HEK293T (cell line): ENCODE data around the gene CASR.

Experiments
- BHLHE40 ChIP-seq: fragments of 450-650 bp; IDR thresholded peaks from 2 replicates; pipeline ENCODE4 v1.6.1; 2016; ENCODE audit warnings: mild to moderate bottlenecking, moderate library complexity, borderline replicate concordance
- ELF4 ChIP-seq: fragments of 450-650 bp; IDR thresholded peaks from 2 replicates; pipeline ENCODE4 v1.6.1; 2017; ENCODE audit warnings: antibody characterized with exemption
- FOXK2 ChIP-seq: fragments of 450-650 bp; IDR thresholded peaks from 2 replicates; pipeline ENCODE4 v1.6.1; 2016; ENCODE audit warnings: mild to moderate bottlenecking
- FOXM1 ChIP-seq: fragments of 450-650 bp; IDR thresholded peaks from 2 replicates; pipeline ENCODE4 v1.6.1; 2017; ENCODE audit warnings: mild to moderate bottlenecking, borderline replicate concordance
- HDGF ChIP-seq: fragments of 450-650 bp; IDR thresholded peaks from 2 replicates; pipeline ENCODE4 v1.6.1; 2017; ENCODE audit warnings: antibody characterized with exemption, borderline replicate concordance

- TF ChIP-seq BHLHE40 (no peak), FOXK2 (no peak), FOXM1 (no peak), ELF4 (no peak), HDGF (no peak)
Observed at GRCh38 chr3:122186372-122186771, 2.9 kb downstream of the CASR start.
